Tibial nerve (tissue), 4 donors: ENCODE measurements around the gene ADAT1. TPM values are rescaled to one million over a fixed set of nuclear protein-coding genes. Genes with fewer than 3 reads are reported as not detected.

Experiments used
- DNase-seq, 2 donors: peaks; one replicate each; pipeline ENCODE4 v3.0.0-alpha.2; 2019; ENCODE audit warnings: low spot score in 2 of 2
- H3K27ac ChIP-seq, 4 donors: fragments of 200-600 bp; sonication (generic) in 3 of 4; one replicate each; pipeline ENCODE4 v1.5.1; 2017 to 2019; ENCODE audit warnings: mild to moderate bottlenecking in 1 of 4
- H3K27me3 ChIP-seq, 2 donors: fragments of 200-600 bp; sonication (generic) in 1 of 2; one replicate each; pipeline versions ENCODE4 v1.5.1 to v1.6.0; 2017 to 2019
- H3K36me3 ChIP-seq, 3 donors: fragments of 200-600 bp; sonication (generic); one replicate each; pipeline ENCODE4 v1.5.1; 2018 to 2019
- H3K4me1 ChIP-seq, 4 donors: fragments of 200-600 bp; sonication (generic) in 3 of 4; one replicate each; pipeline ENCODE4 v1.5.1; 2017 to 2019
- H3K4me3 ChIP-seq, 4 donors: fragments of 200-600 bp; sonication (generic) in 3 of 4; one replicate each; pipeline ENCODE4 v1.5.1; 2017 to 2019; ENCODE audit warnings: mild to moderate bottlenecking in 1 of 4, moderate library complexity in 1 of 4
- H3K9me3 ChIP-seq, 4 donors: fragments of 200-600 bp; sonication (generic) in 3 of 4; one replicate each; pipeline ENCODE4 v1.5.1; 2017 to 2019
- EP300 ChIP-seq, 2 donors: sonication (generic); formaldehyde crosslinking; IDR thresholded peaks; one replicate each; pipeline ENCODE4 v1.6.1; 2017; ENCODE audit warnings: antibody characterized with exemption in 2 of 2, mild to moderate bottlenecking in 1 of 2
- POLR2A ChIP-seq, 2 donors: fragments of 450-650 bp; IDR thresholded peaks; one replicate each; pipeline ENCODE4 v1.6.1; 2017; ENCODE audit warnings: antibody characterized with exemption in 2 of 2, mild to moderate bottlenecking in 2 of 2, moderate library complexity in 2 of 2
- WGBS, 2 donors: methylation state at CpG; one replicate each; pipeline ENCODE4 v1.1.5; 2018; 5-methylcytosine and 5-hydroxymethylcytosine counted together
- total RNA-seq, 4 donors: library from RNA; depleted of rRNA; stranded (reverse); fragments of >200 nt; gene quantifications; one replicate each; pipeline ENCODE4 v1.1.0, GENCODE V29; 2016
- TF ChIP-seq, protein P1 (sequence below), 5 experiments: fragments of 200-600 bp in 3 of 5; fragments of 450-650 bp in 2 of 5; sonication (generic) in 3 of 5; IDR thresholded peaks; one replicate each; pipeline ENCODE4 v1.5.1; 2016 to 2019; ENCODE audit warnings: antibody characterized with exemption in 5 of 5, mild to moderate bottlenecking in 3 of 5, moderate library complexity in 2 of 5

The ADAT1 gene
- total RNA-seq, 4 donors from 2014 or later, result 31.4 to 75.9 (median 50.7) TPM

DNA sequence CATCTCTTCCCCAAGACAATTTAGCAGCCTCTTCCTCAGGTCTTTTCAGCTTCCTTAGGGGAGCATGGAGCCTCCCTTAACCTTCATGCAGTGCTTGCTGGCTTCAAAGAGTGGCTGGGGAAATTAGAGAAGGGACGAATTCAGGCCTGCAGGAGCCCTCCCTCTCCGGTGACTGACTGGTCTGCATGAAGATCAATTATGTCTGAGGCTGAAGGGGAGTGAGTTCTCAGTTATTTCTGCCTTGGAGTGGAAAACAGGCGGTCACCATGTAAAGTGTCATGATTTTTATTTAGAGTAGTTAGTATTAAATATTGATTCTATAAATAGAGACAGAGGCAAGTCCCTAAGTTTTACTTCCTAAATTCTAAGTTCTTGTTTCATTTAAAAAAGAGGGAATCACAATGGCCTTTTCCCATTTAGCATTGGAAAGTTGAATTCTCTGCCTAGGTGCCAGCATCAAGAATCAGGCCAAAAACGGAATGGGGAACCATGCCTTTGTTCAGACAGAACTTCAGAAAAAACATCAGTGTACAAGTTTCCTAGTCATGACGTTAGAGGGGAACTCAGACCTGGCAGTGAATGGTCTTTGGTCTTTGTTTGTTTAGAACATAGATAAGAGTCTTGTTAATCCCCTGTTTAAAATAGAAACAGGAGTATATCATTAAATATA lies 52.5 kb downstream of the ADAT1 start:
- Histone ChIP-seq H3K4me3 (no peak overlapping the region), H3K27me3 (no peaks in the 10 kb centered on the region), H3K27ac (peak overlapping the region in 2 of 4 donors; percentile 33 to 52), H3K4me1 (peaks cover 0 to 78% (median 11%) of the 10 kb centered on the region in 4 donors), H3K36me3 (peaks cover 0 to 74% (median 0%) of the 10 kb centered on the region in 3 donors), H3K9me3 (no peaks in the 10 kb centered on the region)
- WGBS, 2 donors, result 61% methylated on average over 5 of the region's 5 CpGs
- DNase-seq, result no peak
- no peak for TF ChIP-seq POLR2A (IDR thresholded peaks at IDR 0.05)
- TF ChIP-seq, protein P1, sequence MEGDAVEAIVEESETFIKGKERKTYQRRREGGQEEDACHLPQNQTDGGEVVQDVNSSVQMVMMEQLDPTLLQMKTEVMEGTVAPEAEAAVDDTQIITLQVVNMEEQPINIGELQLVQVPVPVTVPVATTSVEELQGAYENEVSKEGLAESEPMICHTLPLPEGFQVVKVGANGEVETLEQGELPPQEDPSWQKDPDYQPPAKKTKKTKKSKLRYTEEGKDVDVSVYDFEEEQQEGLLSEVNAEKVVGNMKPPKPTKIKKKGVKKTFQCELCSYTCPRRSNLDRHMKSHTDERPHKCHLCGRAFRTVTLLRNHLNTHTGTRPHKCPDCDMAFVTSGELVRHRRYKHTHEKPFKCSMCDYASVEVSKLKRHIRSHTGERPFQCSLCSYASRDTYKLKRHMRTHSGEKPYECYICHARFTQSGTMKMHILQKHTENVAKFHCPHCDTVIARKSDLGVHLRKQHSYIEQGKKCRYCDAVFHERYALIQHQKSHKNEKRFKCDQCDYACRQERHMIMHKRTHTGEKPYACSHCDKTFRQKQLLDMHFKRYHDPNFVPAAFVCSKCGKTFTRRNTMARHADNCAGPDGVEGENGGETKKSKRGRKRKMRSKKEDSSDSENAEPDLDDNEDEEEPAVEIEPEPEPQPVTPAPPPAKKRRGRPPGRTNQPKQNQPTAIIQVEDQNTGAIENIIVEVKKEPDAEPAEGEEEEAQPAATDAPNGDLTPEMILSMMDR (IDR thresholded peaks at IDR 0.05), result no peak
- no peak for TF ChIP-seq EP300 (IDR thresholded peaks at IDR 0.05)

DNA sequence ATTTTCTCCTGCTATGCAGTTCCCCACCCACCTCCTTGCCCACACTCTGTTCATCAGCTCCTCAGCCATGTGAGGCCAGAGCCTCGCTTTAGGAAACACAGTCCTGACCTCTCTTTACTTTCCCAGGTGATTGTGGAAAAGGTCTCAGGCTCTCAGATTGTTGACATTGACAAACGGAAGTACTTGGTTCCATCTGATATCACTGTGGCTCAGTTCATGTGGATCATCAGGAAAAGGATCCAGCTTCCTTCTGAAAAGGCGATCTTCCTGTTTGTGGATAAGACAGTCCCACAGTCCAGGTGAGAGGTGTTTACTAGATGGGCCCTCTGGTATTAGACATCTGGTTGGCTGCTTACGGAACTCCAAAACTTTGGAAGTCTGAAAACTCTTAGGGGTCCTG lies 55.2 kb downstream of the ADAT1 start:
- WGBS, 2 donors, result 69 to 83% methylated on average over 4 of the region's 4 CpGs
- TF ChIP-seq POLR2A (IDR thresholded peaks at IDR 0.05) (no peak), EP300 (IDR thresholded peaks at IDR 0.05) (no peak)
- TF ChIP-seq, protein P1 (IDR thresholded peaks at IDR 0.05), result no peak
- DNase-seq, result no peak
- Histone ChIP-seq H3K27me3 (no peaks in the 10 kb centered on the region), H3K4me1 (peaks cover 0 to 71% (median 11%) of the 10 kb centered on the region in 4 donors), H3K9me3 (no peaks in the 10 kb centered on the region), H3K36me3 (peaks cover 0 to 50% (median 0%) of the 10 kb centered on the region in 3 donors), H3K4me3 (peak overlapping the region in 1 of 4 donors; percentile 85), H3K27ac (peak overlapping the region in 1 of 4 donors; percentile 90)

DNA sequence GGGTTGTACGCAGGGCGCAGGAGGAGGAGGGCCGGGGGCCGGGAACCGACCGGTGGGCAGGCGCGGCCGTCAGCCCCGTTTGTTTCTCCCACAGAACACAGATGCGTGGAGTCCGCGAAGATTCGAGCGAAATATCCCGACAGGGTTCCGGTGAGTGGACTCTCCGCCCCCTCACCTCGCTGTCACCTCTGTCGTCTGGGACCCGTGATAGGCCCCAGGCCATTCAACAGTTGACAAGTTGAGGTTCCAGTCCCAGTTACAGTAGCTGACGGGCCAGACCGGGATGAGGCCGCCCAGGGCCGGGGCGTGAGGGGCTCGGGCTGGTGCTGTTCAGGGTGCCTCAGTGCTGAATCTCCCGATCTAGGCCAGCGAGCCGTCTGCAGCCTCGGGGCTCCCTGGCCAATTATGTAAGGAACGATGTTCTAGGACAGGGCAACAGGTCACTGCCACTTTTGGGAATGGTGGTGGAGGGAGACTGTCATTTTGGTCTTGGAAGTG lies 56.3 kb downstream of the ADAT1 start:
- Histone ChIP-seq H3K4me3 (peak overlapping the region; percentile 85 to 90 (median 88)), H3K27ac (peak overlapping the region; percentile 61 to 90 (median 76)), H3K4me1 (peaks cover 0 to 60% (median 11%) of the 10 kb centered on the region in 4 donors), H3K27me3 (no peaks in the 10 kb centered on the region), H3K9me3 (no peaks in the 10 kb centered on the region), H3K36me3 (peaks cover 0 to 39% (median 0%) of the 10 kb centered on the region in 3 donors)
- TF ChIP-seq EP300 (IDR thresholded peaks at IDR 0.05), result no peak
- no peak for TF ChIP-seq POLR2A (IDR thresholded peaks at IDR 0.05)
- TF ChIP-seq, protein P1 (IDR thresholded peaks at IDR 0.05), result no peak
- 1 to 2% methylated on average over 9 to 13 of the region's 32 CpGs for WGBS, 2 donors
- DNase-seq, result no peak

DNA sequence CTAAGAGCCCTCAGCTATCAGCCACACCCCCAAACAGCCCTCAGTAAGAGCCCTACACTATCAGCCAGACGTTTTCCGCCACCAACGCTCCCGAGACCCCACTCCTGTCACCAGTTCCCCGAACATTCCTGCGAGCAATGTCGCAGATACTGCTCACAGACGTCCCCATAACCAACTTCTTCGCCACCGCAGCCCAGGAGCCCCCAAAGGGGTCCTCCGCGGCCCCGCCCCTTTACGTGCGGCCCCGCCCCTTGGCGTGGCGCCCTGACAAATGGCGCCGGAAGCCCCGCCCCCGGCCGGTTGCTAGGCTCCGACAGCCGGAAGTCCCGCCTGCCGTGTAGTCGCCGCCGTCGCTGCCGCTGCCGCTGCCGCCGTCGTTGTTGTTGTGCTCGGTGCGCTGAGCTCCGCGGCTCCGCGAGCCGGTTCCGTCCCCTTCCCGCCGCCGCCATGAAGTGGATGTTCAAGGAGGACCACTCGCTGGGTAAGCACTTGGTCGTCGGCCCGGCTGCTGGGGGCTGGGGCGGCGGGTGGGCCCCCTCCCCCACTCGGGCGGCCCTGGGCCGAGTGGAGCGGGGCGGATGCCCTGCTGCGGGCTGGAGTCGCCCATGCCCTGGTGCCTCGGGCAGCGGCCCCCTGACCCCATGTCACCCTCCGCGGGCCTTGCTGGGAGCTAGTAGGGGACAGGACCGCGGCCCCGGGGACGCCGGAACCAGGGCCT lies 56.9 kb downstream of the ADAT1 start, which contains the start of gene GABARAPL2:
Gene GABARAPL2, plus strand, starts transcription at position 340 of the 718 bp plus-strand sequence. Its CDS starts 108 bp downstream, at position 448.
- Histone ChIP-seq H3K27me3 (no peaks in the 10 kb centered on the region), H3K9me3 (no peaks in the 10 kb centered on the region), H3K36me3 (peaks cover 0 to 33% (median 0%) of the 10 kb centered on the region in 3 donors), H3K4me3 (peak within 1 kb of the TSS; percentile 85 to 90 (median 88)), H3K27ac (peak within 1 kb of the TSS; percentile 61 to 90 (median 76)), H3K4me1 (peaks cover 0 to 54% (median 11%) of the 10 kb centered on the region in 4 donors)
- TF ChIP-seq EP300 (IDR thresholded peaks at IDR 0.05) (peak; percentile 68 to 95), POLR2A (IDR thresholded peaks at IDR 0.05) (peak; percentile 53 to 86)
- TF ChIP-seq, protein P1 (IDR thresholded peaks at IDR 0.05), result peak in 1 of 5 experiments; percentile 7
- 0 to 2% methylated on average over 41 to 50 of the region's 69 CpGs for WGBS, 2 donors
- peak; percentile 64 to 71 for DNase-seq
